ENCODE results near the gene MROH9. TPM values are rescaled to one million over a fixed set of nuclear protein-coding genes. Genes with fewer than 3 reads are reported as not detected.

The MROH9 gene
- total RNA-seq, 1 experiment from 2014 or later: not detected

DNA sequence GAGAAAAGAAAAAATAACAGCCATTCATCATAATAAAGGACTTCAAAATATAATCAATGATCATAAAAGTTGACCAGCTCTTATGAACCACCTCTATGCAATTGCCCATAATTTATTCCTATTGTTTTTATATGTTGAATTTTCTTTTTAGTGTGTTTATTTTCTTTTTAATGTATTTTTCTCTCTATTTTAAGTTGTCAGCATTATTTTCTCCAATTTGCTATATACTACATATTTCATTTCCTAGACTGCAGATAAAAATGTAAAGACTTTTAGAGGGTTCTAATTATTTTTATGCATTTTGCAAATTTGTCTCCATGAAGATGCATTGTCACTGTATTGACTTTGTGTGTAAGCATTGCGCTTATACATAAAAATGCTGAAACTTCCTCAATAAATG, 58.4 kb downstream of the MROH9 start:
- H3K36me3 ChIP-seq (ENCODE audit: control insufficient read depth in 1 of 2, insufficient read depth in 2 of 2, low read length in 2 of 2): no peaks in the 10 kb centered on the region
- DNase-seq (ENCODE audit: low read depth, low spot score): no peak
- H3K4me3 ChIP-seq (replicated peaks in 1 of 2; ENCODE audit: low read depth in 1 of 2, low read length in 2 of 2): no peak overlapping the region
- no peaks in the 10 kb centered on the region for H3K27me3 ChIP-seq (ENCODE audit: insufficient read depth, low read length)
- no TSS peak for BruUV-seq (replicated peaks)
- intact Hi-C loops (cut with micrococcal nuclease): no loop called here
- H3K4me1 ChIP-seq (ENCODE audit: control insufficient read depth in 1 of 2, insufficient read depth in 2 of 2, low read length in 2 of 2): no peaks in the 10 kb centered on the region
- CTCF ChIA-PET: no interaction called here
- H3K9me2 ChIP-seq (ENCODE audit: insufficient read depth): no peaks in the 10 kb centered on the region
- RAD21 ChIA-PET (ENCODE audit: low non-redundant PET in 1 of 2, low total read pairs in 2 of 2, uncharacterized antibody in 2 of 2, unreplicated experiment in 2 of 2): no interaction called here
- POLR2A ChIA-PET: no interaction called here
- H3K27ac ChIP-seq (ENCODE audit: low read depth, low read length): no peak overlapping the region
- no peak for ATAC-seq
- H3K9ac ChIP-seq (ENCODE audit: low read length): no peak overlapping the region
- no peaks in the 10 kb centered on the region for H4K20me1 ChIP-seq (ENCODE audit: insufficient read depth)
- no peaks in the 10 kb centered on the region for H3K9me3 ChIP-seq (ENCODE audit: control insufficient read depth in 1 of 2, insufficient read depth in 1 of 2, low read depth in 1 of 2, low read length in 2 of 2)
- H3K79me2 ChIP-seq (ENCODE audit: insufficient read depth, low read length): no peaks in the 10 kb centered on the region
- no peak for TF ChIP-seq EZH2 (IDR thresholded peaks at IDR 0.05)
- TF ChIP-seq ZFX (IDR thresholded peaks at IDR 0.05): no peak
- no peak for TF ChIP-seq YY1 (IDR thresholded peaks at IDR 0.05; ENCODE audit: extremely low read depth, insufficient replicate concordance, low read depth, low read length)
- no peak for TF ChIP-seq POLR2A (IDR thresholded peaks at IDR 0.05; ENCODE audit: borderline replicate concordance, extremely low read depth, insufficient read depth, insufficient read length)
- TF ChIP-seq, protein P1, sequence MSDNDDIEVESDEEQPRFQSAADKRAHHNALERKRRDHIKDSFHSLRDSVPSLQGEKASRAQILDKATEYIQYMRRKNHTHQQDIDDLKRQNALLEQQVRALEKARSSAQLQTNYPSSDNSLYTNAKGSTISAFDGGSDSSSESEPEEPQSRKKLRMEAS (IDR thresholded peaks at IDR 0.05): no peak
- TF ChIP-seq CEBPB (IDR thresholded peaks at IDR 0.05; ENCODE audit: low read depth): no peak
- no peak for TF ChIP-seq POLR2AphosphoS5 (IDR thresholded peaks at IDR 0.05; ENCODE audit: low read depth, low read length)
- TF ChIP-seq SP1 (IDR thresholded peaks at IDR 0.05; ENCODE audit: low read depth): no peak
- no peak for TF ChIP-seq RAD21 (IDR thresholded peaks at IDR 0.05; ENCODE audit: low read depth)
- no peak for TF ChIP-seq SRF (IDR thresholded peaks at IDR 0.05; ENCODE audit: low read depth)
- TF ChIP-seq ELF1 (IDR thresholded peaks at IDR 0.05; ENCODE audit: borderline replicate concordance, low read depth): no peak
- TF ChIP-seq, protein P2, sequence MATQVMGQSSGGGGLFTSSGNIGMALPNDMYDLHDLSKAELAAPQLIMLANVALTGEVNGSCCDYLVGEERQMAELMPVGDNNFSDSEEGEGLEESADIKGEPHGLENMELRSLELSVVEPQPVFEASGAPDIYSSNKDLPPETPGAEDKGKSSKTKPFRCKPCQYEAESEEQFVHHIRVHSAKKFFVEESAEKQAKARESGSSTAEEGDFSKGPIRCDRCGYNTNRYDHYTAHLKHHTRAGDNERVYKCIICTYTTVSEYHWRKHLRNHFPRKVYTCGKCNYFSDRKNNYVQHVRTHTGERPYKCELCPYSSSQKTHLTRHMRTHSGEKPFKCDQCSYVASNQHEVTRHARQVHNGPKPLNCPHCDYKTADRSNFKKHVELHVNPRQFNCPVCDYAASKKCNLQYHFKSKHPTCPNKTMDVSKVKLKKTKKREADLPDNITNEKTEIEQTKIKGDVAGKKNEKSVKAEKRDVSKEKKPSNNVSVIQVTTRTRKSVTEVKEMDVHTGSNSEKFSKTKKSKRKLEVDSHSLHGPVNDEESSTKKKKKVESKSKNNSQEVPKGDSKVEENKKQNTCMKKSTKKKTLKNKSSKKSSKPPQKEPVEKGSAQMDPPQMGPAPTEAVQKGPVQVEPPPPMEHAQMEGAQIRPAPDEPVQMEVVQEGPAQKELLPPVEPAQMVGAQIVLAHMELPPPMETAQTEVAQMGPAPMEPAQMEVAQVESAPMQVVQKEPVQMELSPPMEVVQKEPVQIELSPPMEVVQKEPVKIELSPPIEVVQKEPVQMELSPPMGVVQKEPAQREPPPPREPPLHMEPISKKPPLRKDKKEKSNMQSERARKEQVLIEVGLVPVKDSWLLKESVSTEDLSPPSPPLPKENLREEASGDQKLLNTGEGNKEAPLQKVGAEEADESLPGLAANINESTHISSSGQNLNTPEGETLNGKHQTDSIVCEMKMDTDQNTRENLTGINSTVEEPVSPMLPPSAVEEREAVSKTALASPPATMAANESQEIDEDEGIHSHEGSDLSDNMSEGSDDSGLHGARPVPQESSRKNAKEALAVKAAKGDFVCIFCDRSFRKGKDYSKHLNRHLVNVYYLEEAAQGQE (IDR thresholded peaks at IDR 0.05; ENCODE audit: low read depth): no peak
- no peak for TF ChIP-seq ZBTB33 (IDR thresholded peaks at IDR 0.05; ENCODE audit: extremely low read depth, insufficient replicate concordance, low read length)
- TF ChIP-seq CBX3 (IDR thresholded peaks at IDR 0.05; ENCODE audit: low read depth): no peak
- TF ChIP-seq FOSL1 (IDR thresholded peaks at IDR 0.05; ENCODE audit: low read depth): no peak
- TF ChIP-seq EZH2phosphoT487 (IDR thresholded peaks at IDR 0.05; ENCODE audit: borderline replicate concordance): no peak
- TF ChIP-seq TCF7L2 (IDR thresholded peaks at IDR 0.05; ENCODE audit: borderline replicate concordance, extremely low read depth, insufficient read depth, insufficient read length): no peak
- TF ChIP-seq, protein P3, sequence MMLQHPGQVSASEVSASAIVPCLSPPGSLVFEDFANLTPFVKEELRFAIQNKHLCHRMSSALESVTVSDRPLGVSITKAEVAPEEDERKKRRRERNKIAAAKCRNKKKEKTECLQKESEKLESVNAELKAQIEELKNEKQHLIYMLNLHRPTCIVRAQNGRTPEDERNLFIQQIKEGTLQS (IDR thresholded peaks at IDR 0.05): no peak
- no peak for TF ChIP-seq ZNF274 (IDR thresholded peaks at IDR 0.05; ENCODE audit: low read depth, low read length)
- H3K4me2 ChIP-seq (ENCODE audit: low read length): no peak overlapping the region
- no peak overlapping the region for H2AFZ ChIP-seq (ENCODE audit: low read depth, low read length, poor library complexity, severe bottlenecking)

Data from HCT116 (cell line).